Bronchial epithelial cell (primary cell): ENCODE measurements around the gene S100A6. TPM values are rescaled to one million over a fixed set of nuclear protein-coding genes. Genes with fewer than 3 reads are reported as not detected.

Experiments used
- DNase-seq: peaks from one replicate; pipeline ENCODE4 v3.0.0-alpha.2; 2010; ENCODE audit warnings: low read depth
- FAIRE-seq: peaks from 2 replicates; lab custom pipeline; 2011; peaks lifted over from hg19 to GRCh38; lab: Jason Lieb, UNC
- H3K27me3 ChIP-seq: 2 replicates; pipeline ENCODE4 v1.5.1; 2011; ENCODE audit warnings: low read length; ENCODE audit not compliant: control insufficient read depth, insufficient read depth
- H3K36me3 ChIP-seq: 2 replicates; pipeline ENCODE4 v1.5.1; 2011; ENCODE audit warnings: low read length; ENCODE audit not compliant: control insufficient read depth, insufficient read depth
- H3K4me3 ChIP-seq: 2 replicates; pipeline ENCODE4 v1.5.1; 2011; ENCODE audit warnings: mild to moderate bottlenecking, low read depth, low read length, control low read depth
- total RNA-seq: library from RNA; depleted of rRNA; stranded (reverse); fragments of >200 nt; gene quantifications from 2 replicates; pipeline ENCODE4 v1.2.1, GENCODE V29; 2014
- TF ChIP-seq, protein P1 (sequence below): IDR thresholded peaks from 2 replicates; pipeline ENCODE4 v1.5.1; 2011; ENCODE audit warnings: mild to moderate bottlenecking, moderate library complexity, low read length, control low read depth, inconsistent platforms; ENCODE audit not compliant: insufficient read depth, severe bottlenecking

The S100A6 gene
- total RNA-seq, 1 donor from 2014 or later: 2,948 TPM

DNA sequence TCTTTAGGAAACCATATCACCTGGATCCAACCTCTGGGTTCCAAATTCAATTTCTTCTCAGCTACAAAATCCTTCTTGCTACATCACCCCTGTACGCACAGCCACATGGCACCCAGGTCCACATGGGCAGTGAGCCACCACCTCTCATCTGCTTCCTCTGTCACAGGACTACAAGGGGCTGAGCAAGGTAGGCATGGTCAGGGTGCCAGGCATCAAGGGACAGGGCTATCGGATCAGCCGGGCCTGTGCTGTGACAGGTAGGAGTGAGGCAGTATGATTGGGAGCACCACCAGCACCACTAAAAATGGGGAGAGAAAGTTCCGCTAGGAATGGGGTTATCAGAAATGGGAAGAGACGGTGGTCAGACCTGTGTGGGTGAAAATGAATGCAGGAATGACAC lies 29.4 kb downstream of the S100A6 start:
- no peak for DNase-seq
- Histone ChIP-seq H3K4me3 (no peak overlapping the region), H3K36me3 (no peaks in the 10 kb centered on the region), H3K27me3 (no peaks in the 10 kb centered on the region)
- TF ChIP-seq, protein P1, sequence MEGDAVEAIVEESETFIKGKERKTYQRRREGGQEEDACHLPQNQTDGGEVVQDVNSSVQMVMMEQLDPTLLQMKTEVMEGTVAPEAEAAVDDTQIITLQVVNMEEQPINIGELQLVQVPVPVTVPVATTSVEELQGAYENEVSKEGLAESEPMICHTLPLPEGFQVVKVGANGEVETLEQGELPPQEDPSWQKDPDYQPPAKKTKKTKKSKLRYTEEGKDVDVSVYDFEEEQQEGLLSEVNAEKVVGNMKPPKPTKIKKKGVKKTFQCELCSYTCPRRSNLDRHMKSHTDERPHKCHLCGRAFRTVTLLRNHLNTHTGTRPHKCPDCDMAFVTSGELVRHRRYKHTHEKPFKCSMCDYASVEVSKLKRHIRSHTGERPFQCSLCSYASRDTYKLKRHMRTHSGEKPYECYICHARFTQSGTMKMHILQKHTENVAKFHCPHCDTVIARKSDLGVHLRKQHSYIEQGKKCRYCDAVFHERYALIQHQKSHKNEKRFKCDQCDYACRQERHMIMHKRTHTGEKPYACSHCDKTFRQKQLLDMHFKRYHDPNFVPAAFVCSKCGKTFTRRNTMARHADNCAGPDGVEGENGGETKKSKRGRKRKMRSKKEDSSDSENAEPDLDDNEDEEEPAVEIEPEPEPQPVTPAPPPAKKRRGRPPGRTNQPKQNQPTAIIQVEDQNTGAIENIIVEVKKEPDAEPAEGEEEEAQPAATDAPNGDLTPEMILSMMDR: no peak
- no peak for FAIRE-seq

DNA sequence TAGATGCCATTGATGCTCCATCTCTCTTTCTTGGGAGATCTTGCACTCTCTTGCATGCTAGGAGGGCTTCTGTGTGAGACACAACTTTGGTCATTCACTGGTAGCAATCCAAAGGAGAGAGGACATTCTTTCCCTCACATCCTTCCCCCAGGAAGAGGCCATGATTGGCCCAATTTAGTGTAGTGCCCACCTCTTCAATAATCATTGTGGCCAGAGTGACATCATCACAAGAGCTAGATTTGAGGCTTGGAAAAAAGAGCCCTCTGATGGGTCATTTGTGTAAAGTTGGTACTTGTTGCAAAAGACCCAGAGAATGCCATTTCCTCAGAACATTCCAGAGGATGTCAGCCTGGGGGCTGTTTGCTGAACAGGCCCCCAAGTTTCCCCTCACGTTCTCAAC lies 30.2 kb downstream of the S100A6 start:
- no peak for DNase-seq
- Histone ChIP-seq H3K36me3 (no peaks in the 10 kb centered on the region), H3K27me3 (no peaks in the 10 kb centered on the region), H3K4me3 (no peak overlapping the region)
- TF ChIP-seq, protein P1: no peak
- no peak for FAIRE-seq

DNA sequence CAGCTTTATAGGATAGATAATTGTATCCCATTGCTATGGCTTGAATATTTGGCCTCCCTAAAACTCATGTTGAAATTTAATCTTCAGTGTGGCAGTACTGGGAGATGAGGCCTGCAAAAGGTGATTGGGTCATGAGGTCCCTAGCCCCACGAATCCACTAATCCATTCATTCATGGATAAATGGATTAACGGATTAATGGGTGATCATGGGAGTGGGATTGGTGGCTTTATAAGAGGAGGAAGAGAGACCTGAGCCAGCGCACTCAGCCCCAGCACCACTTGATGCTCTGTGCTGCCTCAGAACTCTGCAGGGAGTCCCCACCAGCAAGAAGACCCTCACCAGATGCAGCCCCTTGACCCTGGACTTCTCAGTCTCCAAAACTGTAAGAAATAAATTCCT lies 32.0 kb downstream of the S100A6 start:
- FAIRE-seq: no peak
- no peaks in the 10 kb centered on the region for H3K36me3 ChIP-seq
- TF ChIP-seq, protein P1: no peak
- no peaks in the 10 kb centered on the region for H3K27me3 ChIP-seq
- no peak for DNase-seq
- no peak overlapping the region for H3K4me3 ChIP-seq

DNA sequence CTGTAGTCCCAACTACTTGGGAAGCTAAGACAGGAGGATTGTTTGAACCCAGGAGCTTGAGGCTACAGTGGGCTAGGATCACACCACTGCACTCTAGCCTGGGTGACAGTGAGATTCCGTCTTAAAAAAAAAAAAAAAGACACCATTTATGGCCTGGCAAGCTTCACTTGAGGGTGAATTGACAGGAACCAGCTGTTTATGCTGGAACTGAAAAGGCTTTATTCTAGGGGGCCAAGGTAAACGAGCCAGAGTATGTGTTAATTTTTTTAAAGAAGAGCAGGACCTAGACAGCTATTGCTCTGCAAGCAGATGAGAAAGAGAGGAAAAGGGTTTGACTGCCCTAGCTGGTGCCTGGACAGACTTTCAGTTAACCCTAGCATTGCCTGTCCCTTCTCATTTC lies 37.0 kb downstream of the S100A6 start:
- no peaks in the 10 kb centered on the region for H3K36me3 ChIP-seq
- no peak for DNase-seq
- TF ChIP-seq, protein P1: no peak
- no peak overlapping the region for H3K4me3 ChIP-seq
- FAIRE-seq: no peak
- H3K27me3 ChIP-seq: no peaks in the 10 kb centered on the region

DNA sequence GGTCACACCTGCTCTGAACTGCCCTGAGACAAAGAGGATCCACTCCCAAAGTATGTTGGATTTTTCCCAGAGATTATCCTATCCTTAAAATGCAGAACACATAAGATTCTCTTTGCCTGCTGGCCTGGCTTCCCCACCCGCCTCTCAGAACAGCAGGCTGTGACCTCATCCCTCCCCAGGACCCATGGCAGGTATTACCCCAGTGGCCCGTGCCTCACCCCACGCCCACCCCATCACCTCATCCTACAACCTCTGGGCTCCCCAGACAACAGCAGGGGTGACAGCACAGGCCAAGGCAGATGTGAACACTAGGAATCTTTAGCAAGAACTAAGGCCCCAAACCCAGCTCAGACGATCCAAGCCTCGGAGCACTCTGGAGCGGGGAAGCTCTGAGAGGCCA lies 40.3 kb downstream of the S100A6 start:
- H3K36me3 ChIP-seq: no peaks in the 10 kb centered on the region
- no peaks in the 10 kb centered on the region for H3K27me3 ChIP-seq
- TF ChIP-seq, protein P1: no peak
- DNase-seq (no peak), FAIRE-seq (no peak)
- H3K4me3 ChIP-seq: no peak overlapping the region

DNA sequence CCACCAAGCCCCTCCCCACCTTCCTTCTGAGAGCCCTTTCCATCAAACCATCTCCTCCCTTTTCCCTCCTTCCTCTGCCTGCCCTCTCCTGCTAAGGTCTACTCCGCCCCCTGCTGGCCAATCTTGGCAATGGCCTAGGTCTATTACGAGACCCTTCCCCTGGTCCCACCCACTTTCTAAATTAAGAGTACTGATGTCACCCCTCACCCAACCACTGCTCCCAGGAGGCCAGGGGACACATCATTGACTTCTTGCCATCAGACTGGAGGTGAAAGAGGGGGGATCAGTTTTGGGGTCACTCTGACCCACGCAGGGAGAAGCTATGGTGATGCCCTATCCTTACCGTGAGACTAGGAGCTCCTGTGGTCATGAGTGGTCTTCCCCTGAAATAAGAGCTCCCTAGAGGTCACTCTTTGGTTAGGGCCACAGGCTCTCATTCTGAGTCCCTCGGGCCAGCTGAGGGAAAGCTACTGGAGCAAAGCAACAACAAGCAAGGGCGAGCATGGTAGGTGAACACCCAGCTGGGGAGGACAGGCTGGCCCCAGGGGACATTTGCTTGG lies 40.7 kb downstream of the S100A6 start:
- TF ChIP-seq, protein P1: peak; percentile 87
- no peak overlapping the region for H3K4me3 ChIP-seq
- no peaks in the 10 kb centered on the region for H3K36me3 ChIP-seq
- no peaks in the 10 kb centered on the region for H3K27me3 ChIP-seq
- FAIRE-seq (no peak), DNase-seq (peak; percentile 46)
